ENCODE measurements around the gene APOL5. TPM values are rescaled to one million over a fixed set of nuclear protein-coding genes. Genes with fewer than 3 reads are reported as not detected.

The APOL5 gene
- total RNA-seq, 2 experiments from 2014 or later: 0.67 to 1.8 TPM

DNA sequence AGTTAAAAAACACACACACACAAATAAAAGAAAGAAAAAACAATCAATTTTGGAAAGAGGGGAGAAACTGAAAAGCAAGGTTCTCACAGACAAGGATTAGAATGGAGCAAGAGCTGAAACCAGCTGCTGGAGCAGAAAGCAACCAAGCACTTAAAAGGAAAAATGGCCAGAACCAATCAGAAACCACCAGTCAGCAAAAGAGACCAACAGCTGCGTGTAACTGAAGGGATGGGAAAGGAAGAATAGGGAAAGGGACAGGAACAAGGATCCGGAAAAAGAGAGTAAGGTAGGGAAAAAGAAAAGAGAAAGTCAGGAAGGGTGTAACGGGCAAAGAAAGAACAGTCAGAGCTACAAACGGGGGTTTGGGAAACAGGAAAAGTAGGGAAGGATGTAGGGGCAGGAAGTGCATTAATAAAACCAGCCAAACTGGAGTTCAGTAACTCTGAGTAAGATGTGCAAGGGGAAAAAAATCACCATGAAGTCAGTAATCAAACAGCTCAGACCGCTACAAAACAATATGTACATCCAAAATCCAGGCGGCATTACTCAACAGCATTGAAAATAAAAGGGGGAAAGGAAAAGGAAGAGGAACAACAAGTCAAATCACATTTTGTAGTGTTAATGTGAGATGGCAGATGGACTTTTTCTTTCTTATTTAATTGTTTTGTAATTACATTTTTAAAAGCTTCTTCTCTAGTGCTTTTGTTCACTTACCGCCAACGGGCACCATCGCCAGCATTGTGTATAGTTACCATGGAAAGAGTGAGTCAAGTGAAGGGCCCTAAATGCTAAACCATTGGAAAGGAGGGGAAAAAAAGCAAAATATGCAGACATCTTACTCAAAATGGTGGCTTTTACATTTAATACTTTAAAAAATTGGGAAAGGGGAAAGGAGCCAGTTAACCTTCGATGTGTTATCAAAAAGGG, 49.2 kb downstream of the APOL5 start:
- CTCF ChIA-PET (ENCODE audit: unreplicated experiment): interaction anchor here (1.1 kb wide), 1 partner anchor 37 kb away, joined by 3 read pairs; no protein-coding TSS in a partner anchor
- Histone ChIP-seq H2AFZ (ENCODE audit: low read length) (no peak overlapping the region), H3K36me3 (ENCODE audit: insufficient read depth, low read length) (peaks cover 15% of the 10 kb centered on the region), H3K4me3 (ENCODE audit: low read depth, low read length, poor library complexity, severe bottlenecking) (no peak overlapping the region), H3K9me2 (ENCODE audit: insufficient read depth, low read length) (no peaks in the 10 kb centered on the region), H3K27ac (ENCODE audit: low read depth, low read length, poor library complexity, severe bottlenecking) (no peak overlapping the region), H3K4me2 (ENCODE audit: low read length) (no peak overlapping the region), H3K79me2 (ENCODE audit: insufficient read depth, low read depth, low read length) (no peaks in the 10 kb centered on the region), H3K4me1 (ENCODE audit: insufficient read depth, low read length, poor library complexity, severe bottlenecking) (peaks cover 5% of the 10 kb centered on the region), H3K9me3 (ENCODE audit: low read length) (no peaks in the 10 kb centered on the region; the same call in 1 of the 2 replicates), H4K20me1 (ENCODE audit: insufficient read depth, low read length) (no peaks in the 10 kb centered on the region)
- POLR2A ChIA-PET: interaction anchor here (0.7 kb wide), 1 partner anchor 194 kb away, joined by 3 read pairs; no protein-coding TSS in a partner anchor
- no TSS peak for BruUV-seq (replicated peaks)
- intact Hi-C loops (cut with micrococcal nuclease; ENCODE audit: unreplicated experiment): loop anchor here (10.0 kb wide), 1 partner anchor 358 kb away; no protein-coding TSS in a partner anchor
- TF ChIP-seq, protein P1, sequence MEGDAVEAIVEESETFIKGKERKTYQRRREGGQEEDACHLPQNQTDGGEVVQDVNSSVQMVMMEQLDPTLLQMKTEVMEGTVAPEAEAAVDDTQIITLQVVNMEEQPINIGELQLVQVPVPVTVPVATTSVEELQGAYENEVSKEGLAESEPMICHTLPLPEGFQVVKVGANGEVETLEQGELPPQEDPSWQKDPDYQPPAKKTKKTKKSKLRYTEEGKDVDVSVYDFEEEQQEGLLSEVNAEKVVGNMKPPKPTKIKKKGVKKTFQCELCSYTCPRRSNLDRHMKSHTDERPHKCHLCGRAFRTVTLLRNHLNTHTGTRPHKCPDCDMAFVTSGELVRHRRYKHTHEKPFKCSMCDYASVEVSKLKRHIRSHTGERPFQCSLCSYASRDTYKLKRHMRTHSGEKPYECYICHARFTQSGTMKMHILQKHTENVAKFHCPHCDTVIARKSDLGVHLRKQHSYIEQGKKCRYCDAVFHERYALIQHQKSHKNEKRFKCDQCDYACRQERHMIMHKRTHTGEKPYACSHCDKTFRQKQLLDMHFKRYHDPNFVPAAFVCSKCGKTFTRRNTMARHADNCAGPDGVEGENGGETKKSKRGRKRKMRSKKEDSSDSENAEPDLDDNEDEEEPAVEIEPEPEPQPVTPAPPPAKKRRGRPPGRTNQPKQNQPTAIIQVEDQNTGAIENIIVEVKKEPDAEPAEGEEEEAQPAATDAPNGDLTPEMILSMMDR (conservative IDR thresholded peaks at IDR 0.05; ENCODE audit: low read length): no peak
- TF ChIP-seq EZH2phosphoT487 (IDR thresholded peaks at IDR 0.05; ENCODE audit: borderline replicate concordance, low read depth, low read length): no peak
- DNase-seq (ENCODE audit: low spot score): no peak

DNA sequence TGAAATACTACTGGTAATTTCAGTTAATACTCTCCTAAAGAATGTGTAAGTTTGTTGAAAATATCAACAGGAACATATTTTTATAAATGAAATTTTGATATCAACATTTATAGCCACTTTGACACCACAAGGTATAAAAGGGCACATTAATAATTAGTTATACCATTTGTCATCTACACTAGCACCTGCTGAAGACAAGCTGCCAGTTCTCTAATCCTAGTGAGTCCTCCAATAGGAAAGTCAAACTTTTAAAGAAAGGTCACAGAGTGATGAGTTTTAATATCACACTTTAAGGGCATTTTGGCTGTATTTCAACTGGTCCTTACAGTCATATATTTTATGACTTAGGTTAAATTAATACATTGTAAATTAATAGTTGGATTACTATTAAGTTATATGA, 52.3 kb downstream of the APOL5 start:
- POLR2A ChIA-PET: interaction anchor here (1.4 kb wide), 1 partner anchor 12 kb away, joined by 5 read pairs; no protein-coding TSS in a partner anchor
- intact Hi-C loops (cut with micrococcal nuclease; ENCODE audit: unreplicated experiment): loop anchor here (10.0 kb wide), 1 partner anchor 355 kb away; no protein-coding TSS in a partner anchor
- H3K79me2 ChIP-seq (ENCODE audit: insufficient read depth, low read depth, low read length): no peaks in the 10 kb centered on the region
- H3K4me2 ChIP-seq (ENCODE audit: low read length): no peak overlapping the region
- no peaks in the 10 kb centered on the region for H4K20me1 ChIP-seq (ENCODE audit: insufficient read depth, low read length)
- BruUV-seq (replicated peaks): no TSS peak
- no peak overlapping the region for H3K4me3 ChIP-seq (ENCODE audit: low read depth, low read length, poor library complexity, severe bottlenecking)
- TF ChIP-seq, protein P1 (conservative IDR thresholded peaks at IDR 0.05; ENCODE audit: low read length): no peak
- TF ChIP-seq EZH2phosphoT487 (IDR thresholded peaks at IDR 0.05; ENCODE audit: borderline replicate concordance, low read depth, low read length): no peak
- CTCF ChIA-PET (ENCODE audit: unreplicated experiment): no interaction called here
- no peak overlapping the region for H2AFZ ChIP-seq (ENCODE audit: low read length)
- H3K4me1 ChIP-seq (ENCODE audit: insufficient read depth, low read length, poor library complexity, severe bottlenecking): peaks cover 5% of the 10 kb centered on the region
- DNase-seq (ENCODE audit: low spot score): no peak
- H3K9me2 ChIP-seq (ENCODE audit: insufficient read depth, low read length): no peaks in the 10 kb centered on the region
- no peaks in the 10 kb centered on the region for H3K9me3 ChIP-seq (ENCODE audit: low read length)
- H3K36me3 ChIP-seq (ENCODE audit: insufficient read depth, low read length): peaks cover 3% of the 10 kb centered on the region
- no peak overlapping the region for H3K27ac ChIP-seq (ENCODE audit: low read depth, low read length, poor library complexity, severe bottlenecking)

All from OCI-LY7 (cell line).